ENCODE measurements around the gene MYL7. TPM values are rescaled to one million over a fixed set of nuclear protein-coding genes. Genes with fewer than 3 reads are reported as not detected.

MYL7 gene
- total and polyA plus RNA-seq, 2 of the 13 experiments (the other 11 are each of a cell fraction or from before 2014, with no cell fraction given): 1.8 TPM; not detected in 1

DNA sequence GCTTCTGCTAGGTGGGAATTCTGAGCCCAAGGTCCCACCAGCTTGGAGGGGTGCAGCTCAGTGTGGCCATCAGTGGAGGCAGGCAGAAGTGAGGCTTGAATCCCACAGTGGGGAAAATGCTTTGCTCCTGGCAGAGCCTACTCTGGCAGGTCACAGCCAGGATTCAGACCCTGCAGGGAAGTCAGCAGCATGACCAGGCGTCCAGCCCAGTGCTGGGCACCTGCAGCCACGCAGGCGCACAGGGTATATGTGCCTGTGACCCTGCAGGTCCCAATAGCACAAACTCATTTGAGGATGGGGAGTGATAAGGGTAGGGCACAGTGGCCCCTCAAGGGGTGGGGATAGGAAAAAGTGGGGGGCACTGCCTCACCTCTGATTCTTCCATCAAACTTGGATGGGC, 45.4 kb downstream of the MYL7 start:
- no peak for FAIRE-seq
- ATAC-seq: no peak
- DNase-seq (ENCODE audit: low spot score): no peak
- BruUV-seq (replicated peaks): no TSS peak
- H4K20me1 ChIP-seq (ENCODE audit: insufficient read depth, low read length): no peaks in the 10 kb centered on the region
- H3K9ac ChIP-seq (ENCODE audit: insufficient read depth, low read depth, low read length): no peak overlapping the region
- CTCF ChIA-PET (ENCODE audit: low intra/inter-chr PET ratio, low total read pairs): no interaction called here
- H3K4me2 ChIP-seq (ENCODE audit: low read depth, low read length): no peak overlapping the region
- intact Hi-C loops (cut with micrococcal nuclease; ENCODE audit: unreplicated experiment): no loop called here
- H3K79me2 ChIP-seq (ENCODE audit: insufficient read depth, low read length): no peaks in the 10 kb centered on the region
- H3K27me3 ChIP-seq (ENCODE audit: control insufficient read depth in 1 of 2, insufficient read depth in 2 of 2, low read length in 2 of 2): peaks cover 0 to 2% of the 10 kb centered on the region in 2 experiments; a peak in 2 of 5 replicates
- 92% methylated on average over 2 of the region's 3 CpGs for WGBS (ENCODE audit: low lambda C conversion rate)
- no peak overlapping the region for H3K27ac ChIP-seq (ENCODE audit: extremely low read length, insufficient read depth, low read length)
- no peak overlapping the region for H3K4me3 ChIP-seq (replicated peaks in 1 of 3; ENCODE audit: insufficient read depth in 1 of 3, low read depth in 2 of 3, low read length in 3 of 3)
- H3K36me3 ChIP-seq (replicated peaks in 1 of 2; ENCODE audit: control insufficient read depth in 1 of 2, insufficient read depth in 2 of 2, low read length in 2 of 2): no peaks in the 10 kb centered on the region
- H2AFZ ChIP-seq (ENCODE audit: low read length): no peak overlapping the region
- in situ Hi-C loops (cut with HindIII; ENCODE audit: extremely low pct_ligation_motif_present, low pct_unique_long_range_greater_than_20kb): no loop called here
- POLR2A ChIA-PET: no interaction called here
- H3K9me3 ChIP-seq (ENCODE audit: low read length): no peaks in the 10 kb centered on the region
- peaks cover 64% of the 10 kb centered on the region for H3K4me1 ChIP-seq (ENCODE audit: insufficient read depth, low read length)
- no peak for TF ChIP-seq HOXA3 (CRISPR knock-in tag; IDR thresholded peaks at IDR 0.05)
- no peak for TF ChIP-seq ZNF512B (CRISPR knock-in tag; IDR thresholded peaks at IDR 0.05; ENCODE audit: borderline replicate concordance)
- no peak for TF ChIP-seq ZNF446 (CRISPR knock-in tag; IDR thresholded peaks at IDR 0.05)
- TF ChIP-seq, protein P1, sequence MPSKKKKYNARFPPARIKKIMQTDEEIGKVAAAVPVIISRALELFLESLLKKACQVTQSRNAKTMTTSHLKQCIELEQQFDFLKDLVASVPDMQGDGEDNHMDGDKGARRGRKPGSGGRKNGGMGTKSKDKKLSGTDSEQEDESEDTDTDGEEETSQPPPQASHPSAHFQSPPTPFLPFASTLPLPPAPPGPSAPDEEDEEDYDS (CRISPR knock-in tag; IDR thresholded peaks at IDR 0.05): no peak
- no peak for TF ChIP-seq EP300 (IDR thresholded peaks at IDR 0.05; ENCODE audit: low read depth in 2 of 2, low read length in 2 of 2)
- TF ChIP-seq EP300 (CRISPR knock-in tag; IDR thresholded peaks at IDR 0.05; ENCODE audit: borderline replicate concordance): no peak
- no peak for TF ChIP-seq ZNF317 (CRISPR knock-in tag; IDR thresholded peaks at IDR 0.05)
- no peak for TF ChIP-seq ZNF160 (CRISPR knock-in tag; IDR thresholded peaks at IDR 0.05)
- no peak for TF ChIP-seq ZNF333 (CRISPR knock-in tag; IDR thresholded peaks at IDR 0.05; ENCODE audit: borderline replicate concordance)
- TF ChIP-seq HNF4G (IDR thresholded peaks at IDR 0.05; ENCODE audit: borderline replicate concordance, low read depth, low read length): no peak
- TF ChIP-seq HNF4G (CRISPR knock-in tag; IDR thresholded peaks at IDR 0.05; ENCODE audit: borderline replicate concordance, low read depth): no peak
- TF ChIP-seq, protein P2, sequence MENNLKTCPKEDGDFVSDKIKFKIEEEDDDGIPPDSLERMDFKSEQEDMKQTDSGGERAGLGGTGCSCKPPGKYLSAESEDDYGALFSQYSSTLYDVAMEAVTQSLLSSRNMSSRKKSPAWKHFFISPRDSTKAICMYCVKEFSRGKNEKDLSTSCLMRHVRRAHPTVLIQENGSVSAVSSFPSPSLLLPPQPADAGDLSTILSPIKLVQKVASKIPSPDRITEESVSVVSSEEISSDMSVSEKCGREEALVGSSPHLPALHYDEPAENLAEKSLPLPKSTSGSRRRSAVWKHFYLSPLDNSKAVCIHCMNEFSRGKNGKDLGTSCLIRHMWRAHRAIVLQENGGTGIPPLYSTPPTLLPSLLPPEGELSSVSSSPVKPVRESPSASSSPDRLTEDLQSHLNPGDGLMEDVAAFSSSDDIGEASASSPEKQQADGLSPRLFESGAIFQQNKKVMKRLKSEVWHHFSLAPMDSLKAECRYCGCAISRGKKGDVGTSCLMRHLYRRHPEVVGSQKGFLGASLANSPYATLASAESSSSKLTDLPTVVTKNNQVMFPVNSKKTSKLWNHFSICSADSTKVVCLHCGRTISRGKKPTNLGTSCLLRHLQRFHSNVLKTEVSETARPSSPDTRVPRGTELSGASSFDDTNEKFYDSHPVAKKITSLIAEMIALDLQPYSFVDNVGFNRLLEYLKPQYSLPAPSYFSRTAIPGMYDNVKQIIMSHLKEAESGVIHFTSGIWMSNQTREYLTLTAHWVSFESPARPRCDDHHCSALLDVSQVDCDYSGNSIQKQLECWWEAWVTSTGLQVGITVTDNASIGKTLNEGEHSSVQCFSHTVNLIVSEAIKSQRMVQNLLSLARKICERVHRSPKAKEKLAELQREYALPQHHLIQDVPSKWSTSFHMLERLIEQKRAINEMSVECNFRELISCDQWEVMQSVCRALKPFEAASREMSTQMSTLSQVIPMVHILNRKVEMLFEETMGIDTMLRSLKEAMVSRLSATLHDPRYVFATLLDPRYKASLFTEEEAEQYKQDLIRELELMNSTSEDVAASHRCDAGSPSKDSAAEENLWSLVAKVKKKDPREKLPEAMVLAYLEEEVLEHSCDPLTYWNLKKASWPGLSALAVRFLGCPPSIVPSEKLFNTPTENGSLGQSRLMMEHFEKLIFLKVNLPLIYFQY (CRISPR knock-in tag; IDR thresholded peaks at IDR 0.05; ENCODE audit: borderline replicate concordance): no peak
- TF ChIP-seq ZNF180 (CRISPR knock-in tag; IDR thresholded peaks at IDR 0.05; ENCODE audit: borderline replicate concordance, low read depth): no peak
- TF ChIP-seq NONO (IDR thresholded peaks at IDR 0.05): no peak
- TF ChIP-seq NONO (CRISPR knock-in tag; conservative IDR thresholded peaks at IDR 0.05): no peak
- no peak for TF ChIP-seq ZNF704 (CRISPR knock-in tag; IDR thresholded peaks at IDR 0.05; ENCODE audit: borderline replicate concordance)
